HL-60 (cell line): ENCODE data around the gene SLIT1.

Source experiments
- POLR2AphosphoS5 ChIP-seq: IDR thresholded peaks from 2 replicates; pipeline ENCODE4 v1.6.1; 2012; ENCODE audit warnings: low read depth
- REST ChIP-seq: IDR thresholded peaks from 2 replicates; pipeline ENCODE4 v1.6.1; 2012; ENCODE audit warnings: low read depth; ENCODE audit not compliant: insufficient replicate concordance
- TF ChIP-seq, protein P1 (sequence below): IDR thresholded peaks from one replicate; pipeline ENCODE4 v1.5.1; 2011; ENCODE audit warnings: low read length, control low read depth, inconsistent platforms; ENCODE audit not compliant: insufficient read depth

DNA sequence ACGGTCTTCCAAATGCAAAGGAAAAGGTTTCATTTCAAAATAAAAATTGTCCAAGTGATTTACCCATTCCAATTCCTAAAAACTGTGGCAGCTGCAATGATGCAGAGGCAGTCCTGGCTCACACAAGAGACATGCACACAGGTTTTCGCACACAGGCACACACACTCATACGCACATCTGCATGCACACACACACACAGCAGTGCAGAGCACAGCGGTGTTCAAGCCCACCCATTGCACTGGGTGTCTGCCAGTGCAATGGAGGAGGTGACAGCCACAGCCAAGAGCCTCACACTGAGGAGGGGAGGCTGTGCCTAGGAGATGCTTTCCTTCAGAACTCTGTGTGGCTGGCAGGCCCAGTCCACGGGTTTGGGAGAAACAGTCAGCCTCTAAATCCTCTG lies 123.7 kb downstream of the SLIT1 start:
- TF ChIP-seq, protein P1, sequence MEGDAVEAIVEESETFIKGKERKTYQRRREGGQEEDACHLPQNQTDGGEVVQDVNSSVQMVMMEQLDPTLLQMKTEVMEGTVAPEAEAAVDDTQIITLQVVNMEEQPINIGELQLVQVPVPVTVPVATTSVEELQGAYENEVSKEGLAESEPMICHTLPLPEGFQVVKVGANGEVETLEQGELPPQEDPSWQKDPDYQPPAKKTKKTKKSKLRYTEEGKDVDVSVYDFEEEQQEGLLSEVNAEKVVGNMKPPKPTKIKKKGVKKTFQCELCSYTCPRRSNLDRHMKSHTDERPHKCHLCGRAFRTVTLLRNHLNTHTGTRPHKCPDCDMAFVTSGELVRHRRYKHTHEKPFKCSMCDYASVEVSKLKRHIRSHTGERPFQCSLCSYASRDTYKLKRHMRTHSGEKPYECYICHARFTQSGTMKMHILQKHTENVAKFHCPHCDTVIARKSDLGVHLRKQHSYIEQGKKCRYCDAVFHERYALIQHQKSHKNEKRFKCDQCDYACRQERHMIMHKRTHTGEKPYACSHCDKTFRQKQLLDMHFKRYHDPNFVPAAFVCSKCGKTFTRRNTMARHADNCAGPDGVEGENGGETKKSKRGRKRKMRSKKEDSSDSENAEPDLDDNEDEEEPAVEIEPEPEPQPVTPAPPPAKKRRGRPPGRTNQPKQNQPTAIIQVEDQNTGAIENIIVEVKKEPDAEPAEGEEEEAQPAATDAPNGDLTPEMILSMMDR: no peak
- TF ChIP-seq POLR2AphosphoS5 (no peak), REST (no peak)
